NCI-H2227 treated with DMSO at 0.1 percent for 48 hours (cell line): ENCODE measurements around the gene CEACAM3.
A peak's percentile ranks its signal among the peaks of the same experiment; 100 is the strongest.

ENCODE experiments used
- DNase-seq: peaks from one replicate; lab custom pipeline; 2025; lab: John Stamatoyannopoulos, UW

CEACAM3 gene

DNA sequence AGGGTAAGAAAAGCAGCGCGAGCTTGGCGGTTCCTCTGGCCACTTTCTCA lies 48.4 kb downstream of the CEACAM3 start, which contains the start of gene DMRTC2:
DMRTC2 (plus strand) TSS at position 42 of the 50 bp plus-strand sequence. CDS start 2,387 bp downstream, outside the sequence.
- DNase-seq: no peak

- DNase-seq: no peak
Observed at GRCh38 chr19:41845051-41845590, 48.7 kb downstream of the CEACAM3 start.

GRCh38 chr19:41847351-41848105 lies 51.1 kb downstream of the CEACAM3 start:
- DNase-seq: no peak

- DNase-seq: no peak
Observed at GRCh38 chr19:41848666-41849065, 52.3 kb downstream of the CEACAM3 start.

DNA sequence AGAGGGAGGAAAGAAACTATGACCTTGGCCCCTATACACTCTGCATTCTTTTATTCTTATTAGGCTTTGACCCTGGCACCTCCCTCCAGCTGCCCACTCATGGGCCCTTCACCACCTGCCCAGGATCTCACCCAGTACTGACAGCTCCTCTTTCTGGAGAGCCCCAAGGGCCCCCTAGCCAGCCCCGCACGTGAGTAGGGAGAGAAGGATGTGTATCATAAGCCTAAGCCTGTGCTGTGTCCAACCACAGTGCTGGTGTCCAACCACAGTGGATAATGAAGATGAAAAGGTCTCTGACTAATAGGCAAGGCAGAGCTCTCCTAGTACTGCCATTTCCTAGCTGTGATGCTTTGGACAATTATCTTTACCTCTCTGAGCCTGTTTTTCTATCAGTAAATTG lies 52.7 kb downstream of the CEACAM3 start:
- DNase-seq: no peak

GRCh38 chr19:41850381-41850780 lies 54.0 kb downstream of the CEACAM3 start:
- DNase-seq: no peak

GRCh38 chr19:41851456-41851855 lies 55.1 kb downstream of the CEACAM3 start:
- no peak for DNase-seq

DNA sequence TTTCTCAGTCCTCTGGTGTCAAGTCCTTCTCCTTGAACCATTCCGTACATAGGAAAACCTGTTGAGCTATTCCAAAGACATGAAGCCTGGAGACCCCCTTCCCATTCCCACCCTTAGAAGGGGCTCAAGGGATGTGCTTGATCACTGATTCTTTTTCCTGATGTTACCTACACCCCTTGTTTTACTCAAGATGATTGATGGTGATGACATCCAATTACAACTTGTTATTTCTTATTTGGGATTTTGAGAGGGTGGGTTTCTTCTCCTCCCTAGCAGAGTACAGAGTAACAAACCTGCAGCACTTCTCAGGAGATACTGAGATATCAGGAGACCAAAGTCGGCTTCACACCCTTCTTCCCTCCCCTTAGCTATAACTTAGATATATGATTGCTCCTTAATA lies 57.0 kb downstream of the CEACAM3 start:
- DNase-seq: no peak

GRCh38 chr19:41853768-41854167 lies 57.4 kb downstream of the CEACAM3 start:
- no peak for DNase-seq

- no peak for DNase-seq
Observed at GRCh38 chr19:41859213-41859617, 62.8 kb downstream of the CEACAM3 start.

- DNase-seq: peak; percentile 100
Observed at GRCh38 chr19:41859618-41860418, 63.4 kb downstream of the CEACAM3 start, which contains the start of gene RPS19. RPS19 (plus strand) TSS chr19:41860255; CDS start chr19:41860775, 520 bp downstream.

DNA sequence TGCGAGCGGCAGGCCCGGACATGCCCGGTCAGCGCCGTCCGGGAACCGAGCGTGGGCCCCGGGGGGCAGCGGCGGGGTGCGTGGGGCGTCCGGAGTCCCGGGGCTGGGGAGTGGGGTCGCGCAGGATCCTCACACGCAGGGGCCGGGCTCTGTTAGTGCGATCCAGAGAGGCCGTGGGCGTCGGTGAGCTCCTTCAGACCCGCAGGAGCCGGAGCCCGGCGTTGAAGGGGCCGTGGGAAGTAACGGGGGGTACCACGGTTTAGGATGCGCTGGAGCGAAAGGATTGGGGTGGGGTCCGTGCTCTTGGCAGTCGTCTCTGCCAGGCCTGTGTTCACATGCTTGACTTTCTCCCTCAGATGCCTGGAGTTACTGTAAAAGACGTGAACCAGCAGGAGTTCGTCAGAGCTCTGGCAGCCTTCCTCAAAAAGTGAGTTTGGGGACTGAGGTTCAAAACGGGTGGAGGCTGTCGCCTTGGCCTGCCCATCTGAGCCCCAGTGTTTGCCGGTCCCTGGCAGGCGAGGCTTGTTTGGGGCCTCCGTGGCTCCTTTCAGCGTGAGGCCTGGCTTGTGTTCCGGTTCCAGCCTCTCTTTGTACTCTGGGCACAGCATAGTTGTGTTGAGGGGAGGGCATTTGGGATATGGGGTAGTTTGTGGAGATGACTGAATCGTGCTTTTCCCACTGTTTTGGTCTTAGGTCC lies 64.2 kb downstream of the CEACAM3 start:
- no peak for DNase-seq
